Bronchial epithelial cell (primary cell): ENCODE results near the gene TEX9. TPM values are rescaled to one million over a fixed set of nuclear protein-coding genes. Genes with fewer than 3 reads are reported as not detected.

Experiments
- DNase-seq: peaks from one replicate; pipeline ENCODE4 v3.0.0-alpha.2; 2010; ENCODE audit warnings: low read depth
- FAIRE-seq: peaks from 2 replicates; lab custom pipeline; 2011; peaks lifted over from hg19 to GRCh38; lab: Jason Lieb, UNC
- H3K27me3 ChIP-seq: 2 replicates; pipeline ENCODE4 v1.5.1; 2011; ENCODE audit warnings: low read length; ENCODE audit not compliant: control insufficient read depth, insufficient read depth
- H3K36me3 ChIP-seq: 2 replicates; pipeline ENCODE4 v1.5.1; 2011; ENCODE audit warnings: low read length; ENCODE audit not compliant: control insufficient read depth, insufficient read depth
- H3K4me3 ChIP-seq: 2 replicates; pipeline ENCODE4 v1.5.1; 2011; ENCODE audit warnings: mild to moderate bottlenecking, low read depth, low read length, control low read depth
- CTCF ChIP-seq: IDR thresholded peaks from 2 replicates; pipeline ENCODE4 v1.5.1; 2011; ENCODE audit warnings: mild to moderate bottlenecking, moderate library complexity, low read length, control low read depth, inconsistent platforms; ENCODE audit not compliant: insufficient read depth, severe bottlenecking
- total RNA-seq: library from RNA; depleted of rRNA; stranded (reverse); fragments of >200 nt; gene quantifications from 2 replicates; pipeline ENCODE4 v1.2.1, GENCODE V29; 2014

The TEX9 gene
- total RNA-seq, 1 donor from 2014 or later, result 2.6 TPM

- DNase-seq, result peak; percentile 65
- no peak overlapping the region for H3K4me3 ChIP-seq
- no peak for TF ChIP-seq CTCF
- H3K36me3 ChIP-seq, result no peaks in the 10 kb centered on the region
- no peaks in the 10 kb centered on the region for H3K27me3 ChIP-seq
- FAIRE-seq, result no peak
These were observed 22.6 kb upstream of the TEX9 start for GRCh38 chr15:56342653-56343052.

GRCh38 chr15:56343879-56344278, 21.3 kb upstream of the TEX9 start:
- DNase-seq (no peak), FAIRE-seq (no peak)
- no peaks in the 10 kb centered on the region for H3K36me3 ChIP-seq
- no peak overlapping the region for H3K4me3 ChIP-seq
- TF ChIP-seq CTCF, result no peak
- no peaks in the 10 kb centered on the region for H3K27me3 ChIP-seq

- H3K4me3 ChIP-seq, result no peak overlapping the region
- TF ChIP-seq CTCF, result no peak
- FAIRE-seq (no peak), DNase-seq (no peak)
- H3K36me3 ChIP-seq, result no peaks in the 10 kb centered on the region
- no peaks in the 10 kb centered on the region for H3K27me3 ChIP-seq
These were observed 20.9 kb upstream of the TEX9 start for GRCh38 chr15:56344336-56344735.

- H3K4me3 ChIP-seq, result no peak overlapping the region
- FAIRE-seq (no peak), DNase-seq (no peak)
- TF ChIP-seq CTCF, result no peak
- no peaks in the 10 kb centered on the region for H3K36me3 ChIP-seq
- no peaks in the 10 kb centered on the region for H3K27me3 ChIP-seq
These were observed 18.8 kb upstream of the TEX9 start for GRCh38 chr15:56346414-56346813.

- no peak for DNase-seq
- no peak overlapping the region for H3K4me3 ChIP-seq
- no peaks in the 10 kb centered on the region for H3K27me3 ChIP-seq
- no peak for FAIRE-seq
- TF ChIP-seq CTCF, result no peak
- no peaks in the 10 kb centered on the region for H3K36me3 ChIP-seq
These were observed 15.7 kb upstream of the TEX9 start for GRCh38 chr15:56349554-56349953.

- Histone ChIP-seq H3K4me3 (no peak overlapping the region), H3K36me3 (no peaks in the 10 kb centered on the region), H3K27me3 (no peaks in the 10 kb centered on the region)
- no peak for TF ChIP-seq CTCF
- DNase-seq (no peak), FAIRE-seq (no peak)
These were observed 13.9 kb upstream of the TEX9 start for GRCh38 chr15:56351353-56351752.
